HepG2 (cell line): ENCODE data around the gene IMPG2. TPM values are rescaled to one million over a fixed set of nuclear protein-coding genes. Genes with fewer than 3 reads are reported as not detected.

Experiments
- ATAC-seq: fragments of 200-7000 bp; cut with Tn5 transposase; 3 replicates; pipeline ENCODE4 v1.9.1; 2020; ENCODE audit warnings: mild to moderate bottlenecking, moderate library complexity
- BruUV-seq: library from RNA; stranded (reverse); fragments of 400-500 nt; replicated peaks from 2 replicates; lab custom pipeline; 2021; lab: Mats Ljungman, UMichigan
- CTCF ChIA-PET: fragments of 300-600 bp; formaldehyde crosslinking; extraction: SDS; loops from one replicate; lab custom pipeline; 2021; ENCODE audit warnings: low total read pairs, inconsistent platforms, low intra/inter-chr PET ratio; lab: Yijun Ruan, JAX
- POLR2A ChIA-PET: fragments of 350-600 bp; sonication (Branson Sonifier 250); formaldehyde crosslinking; loops from one replicate; lab custom pipeline; 2020; ENCODE audit warnings: antibody characterized with exemption, inconsistent platforms; lab: Yijun Ruan, JAX
- DNase-seq: peaks from one replicate; pipeline ENCODE4 v3.0.0-alpha.2; 2015; ENCODE audit warnings: low spot score
- FAIRE-seq: peaks from 3 replicates; lab custom pipeline; 2011; peaks lifted over from hg19 to GRCh38; lab: Jason Lieb, UNC
- H2AFZ ChIP-seq: one replicate; pipeline ENCODE4 v1.6.1; 2011; ENCODE audit warnings: low read length, inconsistent platforms
- H3K27ac ChIP-seq: fragments of 300-600 bp; 3 replicates; pipeline ENCODE4 v1.8.0; 2011; ENCODE audit warnings: mixed run types, mild to moderate bottlenecking, mixed read lengths, low read length, inconsistent platforms; ENCODE audit not compliant: insufficient read depth; ENCODE audit errors: extremely low read length
- H3K27me3 ChIP-seq, 2 experiments: fragments of 200-600 bp in 1 of 2; 2 replicates in 1 of 2; 3 replicates in 1 of 2; pipeline versions ENCODE4 v1.6.0 to v1.8.0; 2011; ENCODE audit warnings: low read length in 2 of 2, mild to moderate bottlenecking in 2 of 2, moderate library complexity in 2 of 2, inconsistent platforms in 1 of 2; ENCODE audit not compliant: insufficient read depth in 2 of 2, control insufficient read depth in 1 of 2
- H3K36me3 ChIP-seq, 2 experiments: fragments of 200-600 bp in 1 of 2; replicated peaks in 1 of 2; 2 replicates in 1 of 2; 3 replicates in 1 of 2; pipeline versions ENCODE4 v1.5.1 to v1.8.0; 2011; ENCODE audit warnings: low read length in 2 of 2, inconsistent platforms in 1 of 2; ENCODE audit not compliant: insufficient read depth in 2 of 2, control insufficient read depth in 1 of 2
- H3K4me1 ChIP-seq: 2 replicates; pipeline ENCODE4 v1.5.1; 2012; ENCODE audit warnings: low read length, inconsistent platforms; ENCODE audit not compliant: insufficient read depth
- H3K4me2 ChIP-seq: 2 replicates; pipeline ENCODE4 v1.6.0; 2011; ENCODE audit warnings: low read depth, low read length, inconsistent platforms
- H3K4me3 ChIP-seq, 3 experiments: fragments of 200-600 bp in 1 of 3; sonication (generic), shearing (Covaris generic) in 1 of 3; replicated peaks in 1 of 3; 2 replicates each; pipeline ENCODE4 v1.5.1; 2011 to 2016; ENCODE audit warnings: low read length in 3 of 3, inconsistent platforms in 2 of 3, low read depth in 2 of 3, mild to moderate bottlenecking in 2 of 3, control low read depth in 1 of 3, mixed read lengths in 1 of 3; ENCODE audit not compliant: insufficient read depth in 1 of 3
- H3K79me2 ChIP-seq: one replicate; pipeline ENCODE4 v1.6.1; 2011; ENCODE audit warnings: low read length, inconsistent platforms; ENCODE audit not compliant: insufficient read depth
- H3K9ac ChIP-seq: 2 replicates; pipeline ENCODE4 v1.6.0; 2011; ENCODE audit warnings: mild to moderate bottlenecking, low read depth, low read length, inconsistent platforms; ENCODE audit not compliant: insufficient read depth
- H3K9me3 ChIP-seq: 2 replicates; pipeline ENCODE4 v1.5.1; 2012; ENCODE audit warnings: mild to moderate bottlenecking, low read length
- H4K20me1 ChIP-seq: 2 replicates; pipeline ENCODE4 v1.6.0; 2011; ENCODE audit warnings: inconsistent platforms, mild to moderate bottlenecking, low read length, moderate library complexity; ENCODE audit not compliant: insufficient read depth
- CSRNP2 ChIP-seq: sonication (generic); formaldehyde crosslinking; conservative IDR thresholded peaks from 2 replicates; pipeline ENCODE4 v1.8.0; 2022; ENCODE audit warnings: low read depth, missing genetic modification reagents
- DZIP1 ChIP-seq: sonication (generic); formaldehyde crosslinking; IDR thresholded peaks from 2 replicates; pipeline ENCODE4 v1.5.0; 2020; ENCODE audit warnings: mild to moderate bottlenecking, missing genetic modification reagents
- MED1 ChIP-seq: sonication (generic); formaldehyde crosslinking; IDR thresholded peaks from 2 replicates; pipeline ENCODE4 v1.4.0; 2020; ENCODE audit warnings: missing genetic modification reagents
- MIER3 ChIP-seq: IDR thresholded peaks from 2 replicates; pipeline ENCODE4 v1.6.1; 2016; ENCODE audit warnings: missing compliant biosample characterization, borderline replicate concordance
- NFE2L2 ChIP-seq: fragments of 150-350 bp; IDR thresholded peaks from 2 replicates; pipeline ENCODE4 v1.6.1; 2014; ENCODE audit warnings: low read length
- PRPF4 ChIP-seq: fragments of 200-400 bp; formaldehyde crosslinking; IDR thresholded peaks from 2 replicates; pipeline ENCODE4 v1.6.1; 2016; ENCODE audit warnings: low read length, low read depth; ENCODE audit not compliant: poor library complexity, severe bottlenecking
- RARA ChIP-seq: IDR thresholded peaks from 2 replicates; pipeline ENCODE4 v1.6.1; 2016; ENCODE audit warnings: missing genetic modification reagents, missing compliant biosample characterization
- REPIN1 ChIP-seq: sonication (generic); formaldehyde crosslinking; IDR thresholded peaks from 2 replicates; pipeline ENCODE4 v1.8.0; 2022; ENCODE audit warnings: missing genetic modification reagents, low read depth, mild to moderate bottlenecking, borderline replicate concordance
- REXO4 ChIP-seq: sonication (generic); formaldehyde crosslinking; IDR thresholded peaks from 2 replicates; pipeline ENCODE4 v1.8.0; 2022; ENCODE audit warnings: missing genetic modification reagents, mild to moderate bottlenecking, borderline replicate concordance
- SRF ChIP-seq: IDR thresholded peaks from 2 replicates; pipeline ENCODE4 v1.6.1; 2011; ENCODE audit warnings: mild to moderate bottlenecking, low read depth, low read length, moderate library complexity
- TFDP2 ChIP-seq: sonication (generic); formaldehyde crosslinking; IDR thresholded peaks from 2 replicates; pipeline ENCODE4 v1.4.0; 2020; ENCODE audit warnings: missing genetic modification reagents
- YEATS2 ChIP-seq: sonication (generic); formaldehyde crosslinking; IDR thresholded peaks from 2 replicates; pipeline ENCODE4 v1.4.0; 2020; ENCODE audit warnings: missing genetic modification reagents, borderline replicate concordance
- ZNF329 ChIP-seq: sonication (generic); formaldehyde crosslinking; IDR thresholded peaks from 2 replicates; pipeline ENCODE4 v1.9.0; 2021; ENCODE audit warnings: low read depth, mild to moderate bottlenecking, missing genetic modification reagents
- ZNF703 ChIP-seq: sonication (generic); formaldehyde crosslinking; IDR thresholded peaks from 2 replicates; pipeline ENCODE4 v1.5.1; 2020; ENCODE audit warnings: missing genetic modification reagents, mild to moderate bottlenecking, moderate library complexity, borderline replicate concordance
- WGBS: methylation state at CpG from one replicate; pipeline ENCODE4 v1.1.6; 2017; ENCODE audit warnings: low lambda C conversion rate; 5-methylcytosine and 5-hydroxymethylcytosine counted together
- in situ Hi-C: cut with HindIII; loops from 2 replicates; pipeline ENCODE4 v1.10.0; 2017; ENCODE audit warnings: low pct_unique_long_range_greater_than_20kb; ENCODE audit not compliant: extremely low pct_ligation_motif_present
- intact Hi-C: fragments of 100-400 bp; cut with micrococcal nuclease; formaldehyde crosslinking; loops from one replicate; pipeline ENCODE4 v1.10.0; 2022; ENCODE audit not compliant: unreplicated experiment
- polyA plus RNA-seq, 8 experiments: library from polyadenylated mRNA; depleted of rRNA in 3 of 8; stranded (reverse) in 7 of 8; unstranded in 1 of 8; fragments of >200 nt; fragmentation: Illumina TruSeq in 4 of 8; extraction: Trizol in 4 of 8; gene quantifications; 2 replicates each; pipeline versions ENCODE4 v1.2.1 to v1.2.3, GENCODE V29; 2011 to 2016; ENCODE audit warnings: low read depth in 4 of 8, missing spikeins in 1 of 8, mixed read lengths in 1 of 8; ENCODE audit not compliant: insufficient read depth in 1 of 8
- total RNA-seq, 5 experiments: library from RNA; depleted of rRNA; stranded (reverse); fragments of >200 nt; fragmentation: Illumina TruSeq; extraction: Trizol; gene quantifications; 2 replicates each; pipeline ENCODE4 v1.2.3, GENCODE V29; 2016; ENCODE audit warnings: low read depth in 1 of 5
- TF ChIP-seq, protein P1 (sequence below): sonication (generic); formaldehyde crosslinking; IDR thresholded peaks from 2 replicates; pipeline ENCODE4 v1.4.0; 2020; ENCODE audit warnings: missing genetic modification reagents, borderline replicate concordance
- TF ChIP-seq, protein P2 (sequence below): sonication (generic); formaldehyde crosslinking; IDR thresholded peaks from 2 replicates; pipeline ENCODE4 v1.5.0; 2020; ENCODE audit warnings: missing genetic modification reagents

IMPG2 gene
- total and polyA plus RNA-seq, 2 of the 13 experiments (the other 11 are each of a cell fraction or from before 2014, with no cell fraction given) = 0.02 to 0.03 TPM

DNA sequence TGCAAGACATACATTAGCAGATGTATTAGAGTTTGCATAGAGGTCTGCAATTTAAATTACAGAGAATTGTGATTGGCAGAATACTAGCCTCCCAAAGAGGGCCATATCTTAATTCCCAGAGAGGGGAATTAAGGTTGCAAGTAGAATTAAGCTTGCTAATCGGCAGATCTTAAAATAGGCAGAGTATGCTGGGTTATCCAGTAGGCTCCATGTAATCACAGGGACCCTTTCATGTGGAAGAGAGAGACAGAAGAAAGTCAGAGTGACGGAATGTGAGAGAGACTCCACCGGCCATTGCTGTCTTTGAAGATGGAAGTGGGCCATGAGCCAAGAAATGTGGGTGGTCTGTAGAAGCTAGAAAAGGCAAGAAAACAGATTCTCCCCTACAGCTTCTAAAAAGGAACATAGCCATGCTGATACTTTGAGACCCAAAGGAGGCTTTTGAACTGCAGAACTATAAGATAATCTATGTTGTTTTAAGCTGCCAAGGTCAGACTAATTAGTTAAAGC lies 38.8 kb downstream of the IMPG2 start:
- Histone ChIP-seq H3K4me1 (no peaks in the 10 kb centered on the region), H3K36me3 (no peaks in the 10 kb centered on the region), H3K27ac (no peak overlapping the region), H3K4me2 (no peak overlapping the region), H3K4me3 (no peak overlapping the region), H3K9me3 (no peaks in the 10 kb centered on the region), H4K20me1 (no peaks in the 10 kb centered on the region), H3K27me3 (no peaks in the 10 kb centered on the region; a peak in 1 of 5 replicates), H3K9ac (no peak overlapping the region), H2AFZ (no peak overlapping the region), H3K79me2 (no peaks in the 10 kb centered on the region)
- DNase-seq (no peak), ATAC-seq (no peak), FAIRE-seq (no peak)
- 29% methylated on average over 3 of the region's 3 CpGs for WGBS
- no TSS peak for BruUV-seq
- POLR2A ChIA-PET = no interaction called here
- in situ Hi-C loops (no loop called here), intact Hi-C loops (no loop called here)
- CTCF ChIA-PET = no interaction called here
- TF ChIP-seq TFDP2 = no peak
- TF ChIP-seq, protein P1, sequence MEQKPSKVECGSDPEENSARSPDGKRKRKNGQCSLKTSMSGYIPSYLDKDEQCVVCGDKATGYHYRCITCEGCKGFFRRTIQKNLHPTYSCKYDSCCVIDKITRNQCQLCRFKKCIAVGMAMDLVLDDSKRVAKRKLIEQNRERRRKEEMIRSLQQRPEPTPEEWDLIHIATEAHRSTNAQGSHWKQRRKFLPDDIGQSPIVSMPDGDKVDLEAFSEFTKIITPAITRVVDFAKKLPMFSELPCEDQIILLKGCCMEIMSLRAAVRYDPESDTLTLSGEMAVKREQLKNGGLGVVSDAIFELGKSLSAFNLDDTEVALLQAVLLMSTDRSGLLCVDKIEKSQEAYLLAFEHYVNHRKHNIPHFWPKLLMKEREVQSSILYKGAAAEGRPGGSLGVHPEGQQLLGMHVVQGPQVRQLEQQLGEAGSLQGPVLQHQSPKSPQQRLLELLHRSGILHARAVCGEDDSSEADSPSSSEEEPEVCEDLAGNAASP (CRISPR knock-in tag) = no peak
- no peak for TF ChIP-seq PRPF4
- TF ChIP-seq MED1 (CRISPR knock-in tag) = no peak
- TF ChIP-seq MIER3 (CRISPR knock-in tag) = no peak
- no peak for TF ChIP-seq REXO4 (CRISPR knock-in tag)
- TF ChIP-seq ZNF329 (CRISPR knock-in tag) = no peak
- TF ChIP-seq RARA = no peak
- TF ChIP-seq, protein P2, sequence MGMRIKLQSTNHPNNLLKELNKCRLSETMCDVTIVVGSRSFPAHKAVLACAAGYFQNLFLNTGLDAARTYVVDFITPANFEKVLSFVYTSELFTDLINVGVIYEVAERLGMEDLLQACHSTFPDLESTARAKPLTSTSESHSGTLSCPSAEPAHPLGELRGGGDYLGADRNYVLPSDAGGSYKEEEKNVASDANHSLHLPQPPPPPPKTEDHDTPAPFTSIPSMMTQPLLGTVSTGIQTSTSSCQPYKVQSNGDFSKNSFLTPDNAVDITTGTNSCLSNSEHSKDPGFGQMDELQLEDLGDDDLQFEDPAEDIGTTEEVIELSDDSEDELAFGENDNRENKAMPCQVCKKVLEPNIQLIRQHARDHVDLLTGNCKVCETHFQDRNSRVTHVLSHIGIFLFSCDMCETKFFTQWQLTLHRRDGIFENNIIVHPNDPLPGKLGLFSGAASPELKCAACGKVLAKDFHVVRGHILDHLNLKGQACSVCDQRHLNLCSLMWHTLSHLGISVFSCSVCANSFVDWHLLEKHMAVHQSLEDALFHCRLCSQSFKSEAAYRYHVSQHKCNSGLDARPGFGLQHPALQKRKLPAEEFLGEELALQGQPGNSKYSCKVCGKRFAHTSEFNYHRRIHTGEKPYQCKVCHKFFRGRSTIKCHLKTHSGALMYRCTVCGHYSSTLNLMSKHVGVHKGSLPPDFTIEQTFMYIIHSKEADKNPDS (CRISPR knock-in tag) = no peak
- no peak for TF ChIP-seq ZNF703 (CRISPR knock-in tag)
- no peak for TF ChIP-seq REPIN1
- TF ChIP-seq NFE2L2 = no peak
- TF ChIP-seq SRF = no peak
- TF ChIP-seq YEATS2 (CRISPR knock-in tag) = no peak
- TF ChIP-seq DZIP1 (CRISPR knock-in tag) = no peak
- no peak for TF ChIP-seq CSRNP2
